HCT116 (cell line): Measurements from ENCODE around the gene DIPK1A.

Experiments
- CEBPB ChIP-seq: IDR thresholded peaks from 2 replicates; pipeline ENCODE4 v1.6.1; 2012; ENCODE audit warnings: low read depth
- EZH2 ChIP-seq: fragments of 200-600 bp; sonication (generic); IDR thresholded peaks from 2 replicates; pipeline ENCODE4 v1.6.1; 2017; ENCODE audit warnings: antibody characterized with exemption, mixed run types
- SP1 ChIP-seq: IDR thresholded peaks from 2 replicates; pipeline ENCODE4 v1.6.1; 2012; ENCODE audit warnings: low read depth
- TF ChIP-seq, protein P1 (sequence below): IDR thresholded peaks from 2 replicates; pipeline ENCODE4 v1.6.1; 2012

DNA sequence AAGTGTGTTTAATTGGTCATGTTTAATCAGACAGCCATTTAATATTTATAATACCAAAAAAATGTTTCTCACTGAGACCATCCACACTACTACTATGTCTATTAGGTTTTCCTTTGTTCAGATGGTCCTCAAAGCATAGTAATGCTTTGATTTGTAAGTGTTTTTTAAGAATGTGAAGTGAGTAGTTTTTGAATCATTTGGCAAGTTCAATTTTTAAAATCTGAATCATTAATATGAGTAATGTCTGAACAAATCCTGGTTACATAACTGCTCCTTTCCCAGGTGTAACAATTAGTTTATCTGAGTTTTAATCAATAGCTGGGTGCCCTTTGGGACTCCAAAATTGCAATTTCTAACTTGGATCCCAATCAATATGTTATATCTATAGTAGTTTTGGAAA lies 152.9 kb downstream of the DIPK1A start:
- TF ChIP-seq, protein P1, sequence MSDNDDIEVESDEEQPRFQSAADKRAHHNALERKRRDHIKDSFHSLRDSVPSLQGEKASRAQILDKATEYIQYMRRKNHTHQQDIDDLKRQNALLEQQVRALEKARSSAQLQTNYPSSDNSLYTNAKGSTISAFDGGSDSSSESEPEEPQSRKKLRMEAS, result no peak
- TF ChIP-seq EZH2 (no peak), CEBPB (no peak), SP1 (no peak)
